Astrocyte of the cerebellum (primary cell): ENCODE measurements around the gene GFOD1.
"Not testable (repeated sequence)": the region's sequence is repeated elsewhere in the genome, so short reads cannot be mapped to it uniquely, and the experiment has no call there.

Experiments
- DNase-seq: peaks from one replicate; pipeline ENCODE4 v3.0.0-alpha.2; 2011; ENCODE audit warnings: low read depth
- H3K4me3 ChIP-seq: 2 replicates; pipeline ENCODE4 v1.5.1; 2011; ENCODE audit warnings: mild to moderate bottlenecking, low read depth, low read length, moderate library complexity
- CTCF ChIP-seq: IDR thresholded peaks from 2 replicates; pipeline ENCODE4 v1.5.1; 2012; ENCODE audit warnings: low read length, low read depth, moderate library complexity, mild to moderate bottlenecking; ENCODE audit errors: missing control alignments
- in situ Hi-C: cut with HindIII; loops from 2 replicates; pipeline ENCODE4 v1.10.0; 2017; ENCODE audit warnings: low sequenced_read_pairs

The GFOD1 gene

GRCh38 chr6:13434777-13435176 lies 52.6 kb downstream of the GFOD1 start:
- no peak for TF ChIP-seq CTCF
- H3K4me3 ChIP-seq, result no peak overlapping the region
- no peak for DNase-seq
- in situ Hi-C loops, result no loop called here

GRCh38 chr6:13434135-13434775 lies 53.1 kb downstream of the GFOD1 start:
- DNase-seq, in situ Hi-C loops: not testable (repeated sequence)

GRCh38 chr6:13433709-13434121 lies 53.7 kb downstream of the GFOD1 start:
- DNase-seq, result no peak
- in situ Hi-C loops, result no loop called here
- no peak overlapping the region for H3K4me3 ChIP-seq
- TF ChIP-seq CTCF, result no peak

More at GRCh38 chr6:13434135-13434775, 53.1 kb downstream of the GFOD1 start:
- not testable (repeated sequence) for H3K4me3 ChIP-seq

GRCh38 chr6:13432526-13433184 lies 54.7 kb downstream of the GFOD1 start:
- in situ Hi-C loops, result no loop called here
- H3K4me3 ChIP-seq, result no peak overlapping the region
- no peak for DNase-seq
- TF ChIP-seq CTCF, result no peak

- in situ Hi-C loops, result no loop called here
- no peak for DNase-seq
- no peak overlapping the region for H3K4me3 ChIP-seq
- no peak for TF ChIP-seq CTCF
Measured at GRCh38 chr6:13431861-13432465, 55.4 kb downstream of the GFOD1 start.

GRCh38 chr6:13431059-13431656 lies 56.2 kb downstream of the GFOD1 start:
- in situ Hi-C loops, result no loop called here
- no peak for DNase-seq
- TF ChIP-seq CTCF, result no peak
- no peak overlapping the region for H3K4me3 ChIP-seq

GRCh38 chr6:13429406-13429753 lies 58.0 kb downstream of the GFOD1 start:
- DNase-seq, result no peak
- in situ Hi-C loops, result no loop called here
- no peak for TF ChIP-seq CTCF
- no peak overlapping the region for H3K4me3 ChIP-seq
